ENCODE measurements around the gene MAPKAP1. TPM values are rescaled to one million over a fixed set of nuclear protein-coding genes. Genes with fewer than 3 reads are reported as not detected.

The MAPKAP1 gene
- total RNA-seq, 2 donors from 2014 or later = 83.7 to 91.8 TPM

DNA sequence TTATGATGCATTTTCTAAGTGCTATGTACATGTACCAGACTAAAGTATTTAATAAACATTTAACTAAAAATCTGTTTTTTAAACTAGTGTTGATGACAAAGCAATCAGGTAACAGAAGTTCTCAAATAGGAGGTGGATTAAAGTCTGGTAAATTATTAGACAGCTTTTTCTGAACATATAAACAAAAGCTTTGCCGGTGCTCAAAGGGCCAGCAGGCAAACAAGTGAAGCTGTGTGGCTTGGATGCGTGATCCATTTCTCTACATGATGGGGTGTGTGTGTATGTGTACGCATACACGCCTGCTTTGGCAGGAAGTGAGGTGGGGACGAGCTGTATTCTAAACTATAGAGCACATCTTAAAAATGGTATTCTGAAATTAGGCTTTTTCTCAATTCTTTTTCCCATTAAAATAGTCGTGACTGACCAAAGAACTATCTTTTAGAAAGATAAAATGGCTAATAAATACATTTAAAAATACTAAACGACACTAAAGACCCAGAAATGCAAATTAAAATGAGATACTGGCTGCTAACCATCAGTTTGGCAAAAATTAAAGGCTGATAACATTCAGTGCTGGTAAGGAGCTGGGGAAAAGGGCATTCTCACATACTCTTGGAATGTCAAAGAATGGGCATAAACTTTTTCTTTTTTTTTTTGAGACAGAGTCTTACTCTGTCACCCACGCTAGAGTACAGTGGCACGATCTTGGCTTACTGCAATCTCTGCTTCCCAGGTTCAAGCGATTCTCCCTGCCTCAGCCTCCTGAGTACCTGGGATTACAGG, 174.0 kb downstream of the MAPKAP1 start:
- no peak overlapping the region for H3K4me3 ChIP-seq
- no peaks in the 10 kb centered on the region for H3K9me3 ChIP-seq
- H3K27me3 ChIP-seq = no peaks in the 10 kb centered on the region
- H3K4me1 ChIP-seq = peaks cover 9% of the 10 kb centered on the region
- H3K27ac ChIP-seq = no peak overlapping the region
- intact Hi-C loops (cut with DNase I) = no loop called here
- 89 to 90% methylated on average over 10 of the region's 10 CpGs for WGBS, 2 donors
- no peak for DNase-seq
- TF ChIP-seq CTCF (IDR thresholded peaks at IDR 0.05) (no peak), POLR2A (IDR thresholded peaks at IDR 0.05) (no peak)
- ATAC-seq = no peak
- no peaks in the 10 kb centered on the region for H3K36me3 ChIP-seq (replicated peaks in 1 of 2; ENCODE audit: insufficient read depth in 1 of 2, low read depth in 2 of 2)

- Histone ChIP-seq H3K4me3 (no peak overlapping the region), H3K4me1 (peaks cover 3% of the 10 kb centered on the region), H3K27ac (no peak overlapping the region), H3K9me3 (no peaks in the 10 kb centered on the region), H3K36me3 (replicated peaks in 1 of 2; ENCODE audit: insufficient read depth in 1 of 2, low read depth in 2 of 2) (no peaks in the 10 kb centered on the region), H3K27me3 (no peaks in the 10 kb centered on the region)
- no peak for TF ChIP-seq POLR2A (IDR thresholded peaks at IDR 0.05)
- no peak for TF ChIP-seq CTCF (IDR thresholded peaks at IDR 0.05)
- DNase-seq (no peak), ATAC-seq (no peak)
- 85 to 92% methylated on average over 3 of the region's 3 CpGs for WGBS, 2 donors
- intact Hi-C loops (cut with DNase I) = no loop called here
Measured at GRCh38 chr9:125532412-125532811, 174.6 kb downstream of the MAPKAP1 start.

DNA sequence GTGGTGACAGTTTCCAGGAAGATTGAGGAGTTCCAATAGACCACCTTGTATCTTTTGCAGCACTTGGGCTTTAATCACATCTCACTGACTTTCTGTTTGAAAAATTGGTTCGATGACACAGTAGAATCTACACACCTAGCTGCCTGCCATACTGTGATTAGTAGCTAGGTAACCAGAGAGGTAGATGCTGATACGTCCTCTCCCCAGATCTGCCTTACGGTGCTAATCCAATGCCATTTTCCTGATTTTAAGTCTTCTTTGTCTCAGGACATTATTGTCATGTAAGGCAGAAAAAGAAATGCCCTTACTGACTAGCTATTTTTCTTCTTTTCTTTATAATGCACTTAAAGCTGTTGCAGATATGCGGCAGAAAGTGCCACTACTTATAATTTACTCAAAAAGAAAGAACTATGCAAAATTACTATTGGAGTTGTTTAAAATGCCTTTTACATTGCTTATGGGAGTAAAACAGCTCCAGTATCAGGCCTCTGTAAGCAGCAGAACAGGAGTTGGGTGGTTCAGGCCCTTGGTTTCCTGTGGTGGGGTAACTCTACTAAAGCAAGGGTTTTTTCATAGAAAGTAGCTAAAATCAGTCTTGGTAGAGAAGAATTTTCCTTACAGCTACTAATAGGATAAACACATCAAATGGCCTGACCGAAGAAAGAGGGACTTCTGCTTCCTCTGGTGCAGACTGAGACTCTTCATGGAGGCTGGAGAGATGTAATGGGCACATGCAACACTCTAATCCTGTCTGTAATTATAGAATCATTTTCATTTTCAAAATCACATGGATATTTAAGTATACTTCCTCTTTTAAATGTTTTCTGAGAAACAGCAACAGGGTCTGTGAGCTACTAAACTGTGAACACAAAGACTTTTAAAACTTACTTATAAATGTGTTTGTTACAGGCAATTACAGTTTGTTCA, 177.2 kb downstream of the MAPKAP1 start:
- H3K4me1 ChIP-seq = no peaks in the 10 kb centered on the region
- no peak overlapping the region for H3K4me3 ChIP-seq
- DNase-seq (no peak), ATAC-seq (no peak)
- intact Hi-C loops (cut with DNase I) = no loop called here
- no peaks in the 10 kb centered on the region for H3K27me3 ChIP-seq
- no peaks in the 10 kb centered on the region for H3K36me3 ChIP-seq (replicated peaks in 1 of 2; ENCODE audit: insufficient read depth in 1 of 2, low read depth in 2 of 2)
- H3K27ac ChIP-seq = no peak overlapping the region
- H3K9me3 ChIP-seq = no peaks in the 10 kb centered on the region
- WGBS, 2 donors = 91 to 95% methylated on average over 5 of the region's 5 CpGs
- TF ChIP-seq POLR2A (IDR thresholded peaks at IDR 0.05) = no peak
- no peak for TF ChIP-seq CTCF (IDR thresholded peaks at IDR 0.05)

- no peaks in the 10 kb centered on the region for H3K9me3 ChIP-seq
- no peaks in the 10 kb centered on the region for H3K27me3 ChIP-seq
- no peak for DNase-seq
- TF ChIP-seq POLR2A (IDR thresholded peaks at IDR 0.05) = no peak
- no peak for TF ChIP-seq CTCF (IDR thresholded peaks at IDR 0.05)
- intact Hi-C loops (cut with DNase I) = no loop called here
- H3K4me3 ChIP-seq = no peak overlapping the region
- no peaks in the 10 kb centered on the region for H3K4me1 ChIP-seq
- ATAC-seq = no peak
- H3K27ac ChIP-seq = no peak overlapping the region
- H3K36me3 ChIP-seq (replicated peaks in 1 of 2; ENCODE audit: insufficient read depth in 1 of 2, low read depth in 2 of 2) = no peaks in the 10 kb centered on the region
Measured at GRCh38 chr9:125529107-125529506, 177.9 kb downstream of the MAPKAP1 start.
